IMR-90 (cell line): ENCODE measurements around the gene PLSCR5. TPM values are rescaled to one million over a fixed set of nuclear protein-coding genes. Genes with fewer than 3 reads are reported as not detected.

Experiments used
- ATAC-seq: fragments of 200-7000 bp; cut with Tn5 transposase; 2 replicates; pipeline ENCODE4 v1.9.1; 2020; ENCODE audit warnings: low read depth, mild to moderate bottlenecking, moderate library complexity
- BruUV-seq: library from RNA; stranded (reverse); fragments of 400-500 nt; replicated peaks from 2 replicates; lab custom pipeline; 2021; lab: Mats Ljungman, UMichigan
- CTCF ChIA-PET: fragments of 300-600 bp; formaldehyde crosslinking; extraction: SDS; loops from one replicate; lab custom pipeline; 2021; ENCODE audit warnings: antibody characterized with exemption; lab: Yijun Ruan, JAX
- POLR2A ChIA-PET: fragments of 300-600 bp; sonication (Branson Sonifier 250); formaldehyde crosslinking; loops from one replicate; lab custom pipeline; 2022; ENCODE audit warnings: antibody characterized with exemption; ENCODE audit not compliant: unreplicated experiment; lab: Charles Lee
- DNase-seq: peaks from one replicate; pipeline ENCODE4 v3.0.0; 2013
- H2AFZ ChIP-seq: replicated peaks from 2 replicates; pipeline ENCODE3; 2013; ENCODE audit warnings: low read length, mild to moderate bottlenecking; ENCODE audit not compliant: poor library complexity
- H2AK5ac ChIP-seq: 2 replicates; pipeline ENCODE4 v1.6.1; 2013; ENCODE audit warnings: low read depth, low read length, inconsistent platforms
- H2AK9ac ChIP-seq: replicated peaks from 2 replicates; pipeline ENCODE3; 2013; ENCODE audit warnings: mild to moderate bottlenecking, low read depth, low read length, moderate library complexity; ENCODE audit not compliant: poor library complexity
- H2BK120ac ChIP-seq: 2 replicates; pipeline ENCODE4 v1.6.1; 2013; ENCODE audit warnings: low read depth, low read length, inconsistent platforms
- H2BK15ac ChIP-seq: 3 replicates; pipeline ENCODE4 v1.6.1; 2013; ENCODE audit warnings: low read depth, low read length, inconsistent platforms
- H2BK20ac ChIP-seq: 2 replicates; pipeline ENCODE4 v1.6.1; 2013; ENCODE audit warnings: low read depth, mild to moderate bottlenecking, inconsistent platforms, low read length, moderate library complexity
- H2BK5ac ChIP-seq: 2 replicates; pipeline ENCODE4 v1.6.1; 2013; ENCODE audit warnings: mild to moderate bottlenecking, low read depth, low read length, inconsistent platforms; ENCODE audit not compliant: poor library complexity, severe bottlenecking
- H3K14ac ChIP-seq: replicated peaks from 2 replicates; pipeline ENCODE4 v1.6.1; 2013; ENCODE audit warnings: low read depth, low read length, inconsistent platforms
- H3K18ac ChIP-seq: 2 replicates; pipeline ENCODE4 v1.6.1; 2013; ENCODE audit warnings: low read depth, low read length, control low read depth
- H3K23ac ChIP-seq: 2 replicates; pipeline ENCODE4 v1.6.1; 2013; ENCODE audit warnings: low read depth, low read length, inconsistent platforms
- H3K27ac ChIP-seq: 2 replicates; pipeline ENCODE4 v1.5.1; 2013; ENCODE audit warnings: mild to moderate bottlenecking, control low read depth, low read length; ENCODE audit not compliant: insufficient read depth
- H3K27me3 ChIP-seq: 2 replicates; pipeline ENCODE4 v1.6.1; 2013; ENCODE audit warnings: low read length; ENCODE audit not compliant: control insufficient read depth, insufficient read depth
- H3K36me3 ChIP-seq: 2 replicates; pipeline ENCODE4 v1.6.1; 2013; ENCODE audit warnings: low read length, mixed read lengths; ENCODE audit not compliant: control insufficient read depth, insufficient read depth
- H3K4ac ChIP-seq: 2 replicates; pipeline ENCODE4 v1.6.1; 2013; ENCODE audit warnings: low read depth, low read length, inconsistent platforms
- H3K4me1 ChIP-seq: 2 replicates; pipeline ENCODE4 v1.6.1; 2013; ENCODE audit warnings: low read length, mixed read lengths; ENCODE audit not compliant: control insufficient read depth, insufficient read depth
- H3K4me2 ChIP-seq: 2 replicates; pipeline ENCODE4 v1.6.1; 2013; ENCODE audit warnings: low read depth, mild to moderate bottlenecking, control low read depth, low read length, moderate library complexity
- H3K4me3 ChIP-seq: 2 replicates; pipeline ENCODE4 v1.5.1; 2013; ENCODE audit warnings: low read depth, mild to moderate bottlenecking, control low read depth, low read length, moderate library complexity; ENCODE audit not compliant: insufficient read depth
- H3K56ac ChIP-seq: 2 replicates; pipeline ENCODE4 v1.6.1; 2013; ENCODE audit warnings: low read length, inconsistent platforms; ENCODE audit not compliant: insufficient read depth; ENCODE audit errors: extremely low read depth
- H3K79me1 ChIP-seq, 2 experiments: 2 replicates each; pipeline ENCODE4 v1.6.1; 2013; ENCODE audit warnings: low read length in 2 of 2, inconsistent platforms in 1 of 2, low read depth in 1 of 2
- H3K9ac ChIP-seq: 2 replicates; pipeline ENCODE4 v1.6.1; 2013; ENCODE audit warnings: low read depth, low read length, control low read depth
- H3K9me1 ChIP-seq: 2 replicates; pipeline ENCODE4 v1.6.1; 2013; ENCODE audit warnings: low read length, inconsistent platforms; ENCODE audit not compliant: insufficient read depth
- H3K9me3 ChIP-seq: 2 replicates; pipeline ENCODE4 v1.6.1; 2013; ENCODE audit warnings: low read length; ENCODE audit not compliant: control insufficient read depth, insufficient read depth
- H4K20me1 ChIP-seq: 2 replicates; pipeline ENCODE4 v1.6.1; 2013; ENCODE audit warnings: low read length, inconsistent platforms; ENCODE audit not compliant: insufficient read depth
- H4K5ac ChIP-seq: 2 replicates; pipeline ENCODE4 v1.6.1; 2013; ENCODE audit warnings: mild to moderate bottlenecking, low read depth, low read length, control low read depth
- H4K8ac ChIP-seq, 2 experiments: 2 replicates each; pipeline ENCODE4 v1.6.1; 2013; ENCODE audit warnings: low read depth in 2 of 2, low read length in 2 of 2, control low read depth in 1 of 2, inconsistent platforms in 1 of 2
- H4K91ac ChIP-seq: 2 replicates; pipeline ENCODE4 v1.6.1; 2013; ENCODE audit warnings: low read depth, low read length, inconsistent platforms; ENCODE audit not compliant: insufficient read depth
- BHLHE40 ChIP-seq: fragments of 150-350 bp; IDR thresholded peaks from 2 replicates; pipeline ENCODE4 v1.6.1; 2016; ENCODE audit warnings: mild to moderate bottlenecking, low read depth, low read length
- CEBPB ChIP-seq: IDR thresholded peaks from 2 replicates; pipeline ENCODE4 v1.6.1; 2012; ENCODE audit warnings: low read depth, low read length, improper control_type of control experiment
- CHD1 ChIP-seq: IDR thresholded peaks from 2 replicates; pipeline ENCODE4 v1.6.1; 2012; ENCODE audit warnings: low read depth, low read length, improper control_type of control experiment
- CTCF ChIP-seq: conservative IDR thresholded peaks from 2 replicates; pipeline ENCODE4 v1.5.1; 2012; ENCODE audit warnings: mild to moderate bottlenecking, low read depth, low read length, improper control_type of control experiment
- ELK1 ChIP-seq: fragments of 150-350 bp; IDR thresholded peaks from 2 replicates; pipeline ENCODE4 v1.6.1; 2016; ENCODE audit warnings: low read depth, mild to moderate bottlenecking, low read length, moderate library complexity, borderline replicate concordance
- FOS ChIP-seq: fragments of 150-350 bp; IDR thresholded peaks from 2 replicates; pipeline ENCODE4 v1.6.1; 2016; ENCODE audit warnings: low read depth, low read length
- MAFK ChIP-seq: IDR thresholded peaks from 2 replicates; pipeline ENCODE4 v1.6.1; 2012; ENCODE audit warnings: low read depth, low read length, improper control_type of control experiment
- MAZ ChIP-seq: IDR thresholded peaks from 2 replicates; pipeline ENCODE4 v1.6.1; 2012; ENCODE audit warnings: low read depth, mild to moderate bottlenecking, low read length, improper control_type of control experiment, moderate library complexity, borderline replicate concordance
- MXI1 ChIP-seq: IDR thresholded peaks from 2 replicates; pipeline ENCODE4 v1.6.1; 2012; ENCODE audit warnings: low read depth, mild to moderate bottlenecking, low read length, moderate library complexity, borderline replicate concordance
- NFE2L2 ChIP-seq: fragments of 150-350 bp; IDR thresholded peaks from 2 replicates; pipeline ENCODE4 v1.6.1; 2016; ENCODE audit warnings: low read depth, mild to moderate bottlenecking, low read length
- POLR2A ChIP-seq: IDR thresholded peaks from 2 replicates; pipeline ENCODE4 v1.6.1; 2012; ENCODE audit warnings: mild to moderate bottlenecking, low read depth, low read length
- RAD21 ChIP-seq: IDR thresholded peaks from 2 replicates; pipeline ENCODE4 v1.6.1; 2012; ENCODE audit warnings: low read length, improper control_type of control experiment
- RCOR1 ChIP-seq: IDR thresholded peaks from 2 replicates; pipeline ENCODE4 v1.6.1; 2012; ENCODE audit warnings: mild to moderate bottlenecking, low read length, improper control_type of control experiment; ENCODE audit not compliant: insufficient replicate concordance
- SMC3 ChIP-seq: fragments of 150-350 bp; IDR thresholded peaks from 2 replicates; pipeline ENCODE4 v1.6.1; 2016; ENCODE audit warnings: low read depth, mild to moderate bottlenecking, antibody characterized with exemption, low read length, moderate library complexity
- USF2 ChIP-seq: fragments of 150-350 bp; IDR thresholded peaks from 2 replicates; pipeline ENCODE4 v1.6.1; 2017; ENCODE audit warnings: mild to moderate bottlenecking, antibody characterized with exemption, low read length, low read depth
- dilution Hi-C: fragments of 300-500 bp; cut with HindIII; formaldehyde crosslinking; loops from one replicate; pipeline ENCODE4 v1.14.3; 2018; ENCODE audit warnings: low sequenced_read_pairs; ENCODE audit not compliant: unreplicated experiment
- in situ Hi-C: fragments of 300-500 bp; cut with MboI; formaldehyde crosslinking; loops from 3 replicates; pipeline ENCODE4 v1.14.3; 2019; ENCODE audit warnings: low sequenced_read_pairs, inconsistent platforms, mixed read lengths
- intact Hi-C: fragments of 100-400 bp; cut with micrococcal nuclease; formaldehyde crosslinking; loops from 2 replicates; pipeline ENCODE4 v1.10.0; 2022
- polyA plus RNA-seq, 3 experiments: library from polyadenylated mRNA; depleted of rRNA; stranded (reverse); fragments of >200 nt; gene quantifications; 2 replicates each; pipeline ENCODE4 v1.2.3, GENCODE V29; 2012; ENCODE audit warnings: low replicate concordance in 1 of 3
- total RNA-seq: library from RNA; depleted of rRNA; stranded (reverse); fragments of >200 nt; gene quantifications from 2 replicates; pipeline ENCODE4 v1.2.3, GENCODE V29; 2012

Gene PLSCR5
- total and polyA plus RNA-seq, 2 of the 4 experiments (the other 2 are of a cell fraction): not detected

- DNase-seq (no peak), ATAC-seq (no peak)
- in situ Hi-C loops (no loop called here), intact Hi-C loops (no loop called here), dilution Hi-C loops (no loop called here)
- no peak overlapping the region for H4K8ac ChIP-seq
- H3K36me3 ChIP-seq: no peaks in the 10 kb centered on the region
- H3K14ac ChIP-seq: no peak overlapping the region
- no peak overlapping the region for H2AFZ ChIP-seq
- no peak overlapping the region for H2BK120ac ChIP-seq
- H3K9me1 ChIP-seq: no peaks in the 10 kb centered on the region
- no peak overlapping the region for H3K18ac ChIP-seq
- no peak overlapping the region for H2BK15ac ChIP-seq
- no peak overlapping the region for H2AK9ac ChIP-seq
- H3K4me3 ChIP-seq: no peak overlapping the region
- TF ChIP-seq ELK1 (no peak), MAZ (no peak), MXI1 (no peak), USF2 (no peak), FOS (no peak), POLR2A (no peak), RAD21 (no peak), CEBPB (no peak), NFE2L2 (no peak), RCOR1 (no peak), SMC3 (no peak), CHD1 (no peak), CTCF (no peak), MAFK (no peak), BHLHE40 (no peak)
- no peak overlapping the region for H3K4ac ChIP-seq
- H3K27me3 ChIP-seq: no peaks in the 10 kb centered on the region
- ChIA-PET POLR2A (no interaction called here), CTCF (interaction anchor here (0.8 to 1.0 kb wide), 2 partner anchors 12 to 18 kb away, joined by 3 to 4 read pairs; no protein-coding TSS in a partner anchor)
- H2AK5ac ChIP-seq: no peak overlapping the region
- H3K9ac ChIP-seq: no peak overlapping the region
- no peak overlapping the region for H3K27ac ChIP-seq
- no peak overlapping the region for H3K4me2 ChIP-seq
- H2BK20ac ChIP-seq: no peak overlapping the region
- no peaks in the 10 kb centered on the region for H3K79me1 ChIP-seq
- no peak overlapping the region for H3K23ac ChIP-seq
- H3K4me1 ChIP-seq: no peaks in the 10 kb centered on the region
- BruUV-seq: no TSS peak
- H2BK5ac ChIP-seq: no peak overlapping the region
- H4K5ac ChIP-seq: no peak overlapping the region
- no peaks in the 10 kb centered on the region for H3K9me3 ChIP-seq
- H4K91ac ChIP-seq: no peak overlapping the region
- H4K20me1 ChIP-seq: no peaks in the 10 kb centered on the region
- no peak overlapping the region for H3K56ac ChIP-seq
These were observed 23.5 kb upstream of the PLSCR5 start for GRCh38 chr3:146628671-146629070.
